GM18502 (cell line): ENCODE measurements around the gene NPHS2.
"Not testable (repeated sequence)": the region's sequence is repeated elsewhere in the genome, so short reads cannot be mapped to it uniquely, and the experiment has no call there.

ENCODE experiments used
- ATAC-seq: cut with Tn5 transposase; IDR thresholded peaks from one replicate; pipeline ENCODE4 v1.9.1; 2021; ENCODE audit warnings: mild to moderate bottlenecking; ENCODE audit not compliant: unreplicated experiment, poor library complexity

Gene NPHS2

GRCh38 chr1:179548666-179549367 lies 26.9 kb downstream of the NPHS2 start:
- ATAC-seq = no peak

- ATAC-seq = no peak
Observed at GRCh38 chr1:179547021-179547535, 28.7 kb downstream of the NPHS2 start.

- ATAC-seq = no peak
Observed at GRCh38 chr1:179545321-179545720, 30.4 kb downstream of the NPHS2 start.

DNA sequence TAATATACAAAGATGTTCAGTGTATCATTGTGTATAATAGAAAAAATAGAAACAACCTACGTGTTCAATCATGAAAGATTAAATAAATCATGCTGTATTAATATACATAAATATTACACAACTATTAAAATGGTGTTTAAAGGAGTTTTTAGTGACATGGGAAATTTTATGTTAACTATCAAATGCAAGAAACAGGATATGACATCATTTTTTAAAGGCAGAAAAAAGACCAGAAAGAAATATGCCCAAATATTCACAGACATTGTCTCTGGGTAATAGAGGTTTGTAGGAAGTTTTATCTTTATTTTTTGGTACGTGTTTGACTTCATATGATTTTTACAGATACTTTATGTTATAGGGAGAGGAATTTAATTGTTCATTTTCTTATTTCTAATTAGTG lies 34.0 kb downstream of the NPHS2 start:
- no peak for ATAC-seq

- ATAC-seq = no peak
Observed at GRCh38 chr1:179530352-179530751, 45.4 kb downstream of the NPHS2 start.

DNA sequence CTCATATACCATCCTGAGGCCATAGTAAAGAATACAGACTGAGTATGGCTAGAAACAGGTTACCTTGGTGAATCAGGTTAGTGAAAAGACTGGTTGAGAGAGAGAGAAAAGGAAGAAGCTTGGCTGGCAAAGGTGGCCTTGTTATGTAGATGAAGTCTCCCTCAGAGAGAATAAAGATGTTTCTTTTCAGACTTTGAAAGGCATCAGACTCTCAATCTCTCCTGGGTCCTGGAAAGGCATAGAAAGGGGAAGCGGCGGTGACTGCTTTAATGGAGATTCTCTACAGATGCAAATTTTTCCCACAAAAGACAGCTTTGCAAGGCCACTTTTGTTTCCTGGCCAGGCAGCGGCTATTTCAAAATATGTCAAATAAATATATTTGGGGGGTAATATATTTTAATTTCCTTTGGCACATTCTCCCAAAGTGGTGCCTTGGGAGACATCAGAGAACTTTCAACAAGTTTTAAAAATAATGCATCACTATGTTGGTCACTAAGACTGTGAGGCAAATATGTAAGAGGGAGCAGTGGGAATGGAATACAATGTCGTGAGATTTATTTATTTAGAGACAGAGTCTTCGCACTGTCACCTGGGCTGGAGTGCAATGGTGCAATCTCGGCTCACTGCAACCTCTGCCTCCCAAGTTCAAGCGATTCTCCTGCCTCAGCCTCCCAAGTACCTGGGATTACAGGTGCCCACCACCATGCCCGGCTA lies 46.1 kb downstream of the NPHS2 start:
- ATAC-seq = no peak

- ATAC-seq = not testable (repeated sequence)
Observed at GRCh38 chr1:179518544-179518943, 57.2 kb downstream of the NPHS2 start.

- no peak for ATAC-seq
Observed at GRCh38 chr1:179516976-179517705, 58.6 kb downstream of the NPHS2 start.

DNA sequence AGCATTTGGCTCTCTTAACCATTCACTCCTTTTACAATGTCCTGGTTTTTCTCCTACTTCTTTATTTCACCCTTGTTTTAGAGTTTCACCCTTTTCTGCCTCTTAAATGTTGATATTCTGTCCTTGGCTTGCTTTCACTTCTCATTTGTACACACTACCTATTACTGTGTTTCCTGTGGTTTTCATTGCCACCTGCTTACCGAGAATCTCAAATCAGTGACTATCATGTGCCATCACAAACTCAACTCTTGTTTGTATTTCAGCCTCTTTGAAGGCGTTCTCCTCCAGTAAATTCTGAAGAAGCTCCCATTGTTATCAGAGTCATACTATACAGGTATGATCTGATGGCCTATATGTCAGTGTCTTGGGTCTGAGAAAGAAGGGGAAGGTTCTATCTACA lies 65.7 kb downstream of the NPHS2 start:
- peak; percentile 88 for ATAC-seq

DNA sequence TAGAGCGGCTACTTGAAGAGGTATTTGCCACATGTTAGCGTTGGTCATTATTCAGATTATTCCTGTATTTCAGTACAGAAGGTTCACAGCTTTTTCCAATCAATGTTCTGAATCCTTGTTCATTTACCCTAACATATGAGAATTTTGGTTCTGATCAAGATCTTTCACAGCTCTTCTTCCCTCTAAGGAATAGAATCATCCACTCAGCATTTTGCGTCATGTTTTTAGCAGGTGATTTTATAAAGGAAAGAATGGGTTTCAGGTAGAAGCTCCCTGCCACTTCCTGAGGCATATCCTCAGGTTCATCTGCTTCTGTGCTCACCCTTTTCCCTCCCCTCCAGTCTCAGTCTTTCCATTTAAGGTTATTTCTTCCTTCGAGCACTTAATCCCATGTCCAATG lies 66.4 kb downstream of the NPHS2 start:
- ATAC-seq = no peak

DNA sequence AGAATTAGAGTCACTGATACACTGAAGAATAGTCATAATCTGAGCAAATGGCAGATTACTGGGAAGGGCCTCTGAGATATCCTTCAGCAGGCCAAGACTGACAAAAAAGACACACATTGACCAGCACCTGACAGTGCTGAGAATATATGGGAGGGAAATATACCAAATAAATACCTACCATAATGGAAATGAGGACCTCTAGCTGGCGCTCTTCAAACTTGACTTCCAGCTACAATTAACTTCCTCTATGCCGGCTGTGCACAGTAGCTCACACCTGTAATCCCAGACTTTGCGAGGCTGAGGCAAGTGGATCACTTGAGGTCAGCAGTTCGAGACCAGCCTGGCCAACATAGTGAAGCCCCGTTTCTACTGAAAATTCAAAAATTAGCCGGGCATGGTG lies 69.5 kb downstream of the NPHS2 start:
- ATAC-seq = no peak
